Measurements from ENCODE around the gene MS4A3. TPM values are rescaled to one million over a fixed set of nuclear protein-coding genes. Genes with fewer than 3 reads are reported as not detected.
"Not testable (repeated sequence)": the region's sequence is repeated elsewhere in the genome, so short reads cannot be mapped to it uniquely, and the experiment has no call there.

The MS4A3 gene
- total and polyA plus RNA-seq, 4 donors, result not detected

GRCh38 chr11:60104471-60105115 is 48.1 kb downstream of the MS4A3 start:
- WGBS, 2 donors, result 56 to 61% methylated on average over 8 of the region's 8 CpGs

GRCh38 chr11:60108631-60109030 is 52.2 kb downstream of the MS4A3 start:
- H3K36me3 ChIP-seq (ENCODE audit: control insufficient read depth in 1 of 2, insufficient read depth in 2 of 2, low read length in 1 of 2); H3K27me3 ChIP-seq (ENCODE audit: control insufficient read depth in 1 of 2, insufficient read depth in 2 of 2, low read length in 1 of 2); H3K9me3 ChIP-seq (ENCODE audit: control insufficient read depth, low read length); ATAC-seq (ENCODE audit: low FRiP score); H3K27ac ChIP-seq (ENCODE audit: low read depth in 1 of 2, low read length in 2 of 2); H3K4me3 ChIP-seq (ENCODE audit: low read length in 2 of 2); intact Hi-C loops (cut with DNase I); H3K4me1 ChIP-seq (ENCODE audit: control insufficient read depth in 1 of 2, insufficient read depth in 2 of 2, low read length in 2 of 2); DNase-seq: not testable (repeated sequence)
- 95% methylated on average over 5 of the region's 5 CpGs for WGBS, 2 donors

More at GRCh38 chr11:60104471-60105115, 48.1 kb downstream of the MS4A3 start:
- H3K27me3 ChIP-seq (ENCODE audit: control insufficient read depth in 1 of 2, insufficient read depth in 2 of 2, low read length in 1 of 2); ATAC-seq (ENCODE audit: low FRiP score); intact Hi-C loops (cut with DNase I); DNase-seq; H3K4me3 ChIP-seq (ENCODE audit: low read length in 2 of 2); H3K36me3 ChIP-seq (ENCODE audit: control insufficient read depth in 1 of 2, insufficient read depth in 2 of 2, low read length in 1 of 2); H3K4me1 ChIP-seq (ENCODE audit: control insufficient read depth in 1 of 2, insufficient read depth in 2 of 2, low read length in 2 of 2); H3K9me3 ChIP-seq (ENCODE audit: control insufficient read depth, low read length); H3K27ac ChIP-seq (ENCODE audit: low read depth in 1 of 2, low read length in 2 of 2): not testable (repeated sequence)

- H3K36me3 ChIP-seq (ENCODE audit: control insufficient read depth in 1 of 2, insufficient read depth in 2 of 2, low read length in 1 of 2), result no peaks in the 10 kb centered on the region
- H3K27ac ChIP-seq (ENCODE audit: low read depth in 1 of 2, low read length in 2 of 2), result no peak overlapping the region
- DNase-seq (no peak), ATAC-seq (ENCODE audit: low FRiP score) (no peak)
- no peak overlapping the region for H3K4me3 ChIP-seq (ENCODE audit: low read length in 2 of 2)
- H3K4me1 ChIP-seq (ENCODE audit: control insufficient read depth in 1 of 2, insufficient read depth in 2 of 2, low read length in 2 of 2), result no peaks in the 10 kb centered on the region
- no peaks in the 10 kb centered on the region for H3K27me3 ChIP-seq (ENCODE audit: control insufficient read depth in 1 of 2, insufficient read depth in 2 of 2, low read length in 1 of 2)
- H3K9me3 ChIP-seq (ENCODE audit: control insufficient read depth, low read length), result no peaks in the 10 kb centered on the region
- intact Hi-C loops (cut with DNase I), result no loop called here
- WGBS, 2 donors, result 75 to 76% methylated on average over 2 of the region's 2 CpGs
Observed at GRCh38 chr11:60111793-60112192, 55.3 kb downstream of the MS4A3 start.

- Histone ChIP-seq H3K4me1 (ENCODE audit: control insufficient read depth in 1 of 2, insufficient read depth in 2 of 2, low read length in 2 of 2) (no peaks in the 10 kb centered on the region), H3K36me3 (ENCODE audit: control insufficient read depth in 1 of 2, insufficient read depth in 2 of 2, low read length in 1 of 2) (no peaks in the 10 kb centered on the region), H3K4me3 (ENCODE audit: low read length in 2 of 2) (no peak overlapping the region), H3K27me3 (ENCODE audit: control insufficient read depth in 1 of 2, insufficient read depth in 2 of 2, low read length in 1 of 2) (no peaks in the 10 kb centered on the region), H3K9me3 (ENCODE audit: control insufficient read depth, low read length) (no peaks in the 10 kb centered on the region), H3K27ac (ENCODE audit: low read depth in 1 of 2, low read length in 2 of 2) (no peak overlapping the region)
- ATAC-seq (ENCODE audit: low FRiP score), result no peak
- no peak for DNase-seq
- intact Hi-C loops (cut with DNase I), result no loop called here
Observed at GRCh38 chr11:60116996-60117790, 60.7 kb downstream of the MS4A3 start.

GRCh38 chr11:60118338-60118737 is 61.9 kb downstream of the MS4A3 start:
- intact Hi-C loops (cut with DNase I), result no loop called here
- H3K27ac ChIP-seq (ENCODE audit: low read depth in 1 of 2, low read length in 2 of 2), result no peak overlapping the region

GRCh38 chr11:60119710-60120109 is 63.2 kb downstream of the MS4A3 start:
- no peak for DNase-seq
- no peaks in the 10 kb centered on the region for H3K4me1 ChIP-seq (ENCODE audit: control insufficient read depth in 1 of 2, insufficient read depth in 2 of 2, low read length in 2 of 2)
- no peak for ATAC-seq (ENCODE audit: low FRiP score)
- 82 to 85% methylated on average over 2 of the region's 2 CpGs for WGBS, 2 donors
- no peak overlapping the region for H3K27ac ChIP-seq (ENCODE audit: low read depth in 1 of 2, low read length in 2 of 2)
- no peaks in the 10 kb centered on the region for H3K9me3 ChIP-seq (ENCODE audit: control insufficient read depth, low read length)
- no peaks in the 10 kb centered on the region for H3K36me3 ChIP-seq (ENCODE audit: control insufficient read depth in 1 of 2, insufficient read depth in 2 of 2, low read length in 1 of 2)
- intact Hi-C loops (cut with DNase I), result no loop called here
- H3K27me3 ChIP-seq (ENCODE audit: control insufficient read depth in 1 of 2, insufficient read depth in 2 of 2, low read length in 1 of 2), result no peaks in the 10 kb centered on the region
- no peak overlapping the region for H3K4me3 ChIP-seq (ENCODE audit: low read length in 2 of 2)

More at GRCh38 chr11:60118338-60118737, 61.9 kb downstream of the MS4A3 start:
- H3K4me1 ChIP-seq (ENCODE audit: control insufficient read depth in 1 of 2, insufficient read depth in 2 of 2, low read length in 2 of 2), result no peaks in the 10 kb centered on the region
- H3K27me3 ChIP-seq (ENCODE audit: control insufficient read depth in 1 of 2, insufficient read depth in 2 of 2, low read length in 1 of 2), result no peaks in the 10 kb centered on the region
- H3K9me3 ChIP-seq (ENCODE audit: control insufficient read depth, low read length), result no peaks in the 10 kb centered on the region
- ATAC-seq (ENCODE audit: low FRiP score) (no peak), DNase-seq (no peak)
- WGBS, 2 donors, result 54 to 60% methylated on average over 2 of the region's 2 CpGs
- no peaks in the 10 kb centered on the region for H3K36me3 ChIP-seq (ENCODE audit: control insufficient read depth in 1 of 2, insufficient read depth in 2 of 2, low read length in 1 of 2)
- H3K4me3 ChIP-seq (ENCODE audit: low read length in 2 of 2), result no peak overlapping the region

Other genes with a start within 250 kb of the MS4A3 start
- 10 to 100 TPM; 25.3 to 29.1 TPM for gene MRPL16, start 245.9 kb upstream of the MS4A3 start, total RNA-seq
- 10 to 100 TPM; 25.0 to 46.5 TPM for gene MRPL16, start 245.9 kb upstream of the MS4A3 start, polyA plus RNA-seq
- not detected for gene CBLIF, start 211.2 kb upstream of the MS4A3 start, total RNA-seq
- gene CBLIF, start 211.2 kb upstream of the MS4A3 start, polyA plus RNA-seq, result under 1 TPM in 1 of 2 donors, not detected in 1; 0.05 TPM
- gene TCN1, start 190.2 kb upstream of the MS4A3 start, total RNA-seq, result not detected
- gene TCN1, start 190.2 kb upstream of the MS4A3 start, polyA plus RNA-seq, result not detected
- not detected for gene OOSP3, start 177.9 kb upstream of the MS4A3 start, total RNA-seq
- not detected for gene OOSP3, start 177.9 kb upstream of the MS4A3 start, polyA plus RNA-seq
- not detected for gene OOSP1, start 118.2 kb upstream of the MS4A3 start, total RNA-seq
- not detected for gene OOSP1, start 118.2 kb upstream of the MS4A3 start, polyA plus RNA-seq
- gene OOSP4A, start 92.6 kb upstream of the MS4A3 start, total RNA-seq, result not detected
- gene OOSP4A, start 92.6 kb upstream of the MS4A3 start, polyA plus RNA-seq, result not detected
- not detected for gene OOSP4B, start 39.5 kb upstream of the MS4A3 start, total RNA-seq
- gene OOSP4B, start 39.5 kb upstream of the MS4A3 start, polyA plus RNA-seq, result not detected
- not detected for gene OOSP2, start 16.3 kb upstream of the MS4A3 start, total RNA-seq
- gene OOSP2, start 16.3 kb upstream of the MS4A3 start, polyA plus RNA-seq, result not detected
- gene MS4A2, start 32.0 kb downstream of the MS4A3 start, total RNA-seq, result 1 to 10 TPM in 1 of 2 donors, under 1 TPM in 1; 0.55 to 8.2 TPM
- 1 to 10 TPM in 1 of 2 donors, under 1 TPM in 1; 0.51 to 2.5 TPM for gene MS4A2, start 32.0 kb downstream of the MS4A3 start, polyA plus RNA-seq
- gene MS4A6A, start 126.4 kb downstream of the MS4A3 start, total RNA-seq, result 100 to 1,000 TPM in 1 of 2 donors, 10 to 100 TPM in 1; 76.9 to 214 TPM
- gene MS4A6A, start 126.4 kb downstream of the MS4A3 start, polyA plus RNA-seq, result 100 to 1,000 TPM in 1 of 2 donors, 10 to 100 TPM in 1; 22.5 to 130 TPM
- gene MS4A4E, start 186.5 kb downstream of the MS4A3 start, total RNA-seq, result 10 to 100 TPM in 1 of 2 donors, 1 to 10 TPM in 1; 1.0 to 15.5 TPM
- gene MS4A4E, start 186.5 kb downstream of the MS4A3 start, polyA plus RNA-seq, result 1 to 10 TPM in 1 of 2 donors, not detected in 1; 1.0 TPM
- 10 to 100 TPM; 32.0 to 67.0 TPM for gene MS4A4A, start 224.0 kb downstream of the MS4A3 start, total RNA-seq
- gene MS4A4A, start 224.0 kb downstream of the MS4A3 start, polyA plus RNA-seq, result 10 to 100 TPM in 1 of 2 donors, 1 to 10 TPM in 1; 3.9 to 42.8 TPM